Sigmoid colon (tissue), 4 donors: ENCODE measurements around the gene ABCA13.

Source experiments
- CTCF ChIP-seq, 4 experiments: fragments of 450-650 bp in 3 of 4; fragments of 200-600 bp in 1 of 4; IDR thresholded peaks; one replicate each; pipeline ENCODE4 v1.5.1; 2016 to 2019; ENCODE audit warnings: antibody characterized with exemption in 4 of 4, mild to moderate bottlenecking in 3 of 4, moderate library complexity in 2 of 4
- EP300 ChIP-seq, 4 donors: sonication (generic); formaldehyde crosslinking; IDR thresholded peaks; one replicate each; pipeline ENCODE4 v1.6.1; 2017; ENCODE audit warnings: antibody characterized with exemption in 4 of 4
- POLR2A ChIP-seq, 2 donors: fragments of 450-650 bp; IDR thresholded peaks; one replicate each; pipeline ENCODE4 v1.6.1; 2016; ENCODE audit warnings: antibody characterized with exemption in 2 of 2, mild to moderate bottlenecking in 2 of 2, moderate library complexity in 2 of 2

DNA sequence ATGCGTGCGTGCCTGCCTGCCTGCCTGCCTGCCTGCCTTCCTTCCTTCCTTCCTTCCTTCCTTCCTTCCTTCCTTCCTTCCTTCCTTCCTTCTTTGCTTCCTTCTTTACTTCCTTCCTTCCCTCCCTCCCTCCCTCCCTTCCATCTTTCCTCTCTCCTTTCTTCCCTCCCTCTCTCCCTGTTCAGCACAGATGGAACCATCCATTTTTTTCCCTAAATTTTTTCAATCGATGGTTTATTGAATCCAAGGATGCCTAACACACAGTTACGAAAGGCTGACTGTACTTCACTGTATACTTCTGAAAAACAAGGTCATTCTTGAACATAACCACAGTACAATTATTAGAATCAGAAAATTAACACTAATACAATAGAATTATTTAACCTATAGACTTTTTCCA, 53.8 kb downstream of the ABCA13 start:
- TF ChIP-seq CTCF (IDR thresholded peaks at IDR 0.05) = no peak
- no peak for TF ChIP-seq POLR2A (IDR thresholded peaks at IDR 0.05)
- no peak for TF ChIP-seq EP300 (IDR thresholded peaks at IDR 0.05)
